HG02678 (cell line): ENCODE data around the gene GARIN5A.

Source experiments
- ATAC-seq: cut with Tn5 transposase; IDR thresholded peaks from one replicate; pipeline ENCODE4 v1.9.1; 2021; ENCODE audit warnings: mild to moderate bottlenecking, moderate library complexity; ENCODE audit not compliant: unreplicated experiment

The GARIN5A gene

DNA sequence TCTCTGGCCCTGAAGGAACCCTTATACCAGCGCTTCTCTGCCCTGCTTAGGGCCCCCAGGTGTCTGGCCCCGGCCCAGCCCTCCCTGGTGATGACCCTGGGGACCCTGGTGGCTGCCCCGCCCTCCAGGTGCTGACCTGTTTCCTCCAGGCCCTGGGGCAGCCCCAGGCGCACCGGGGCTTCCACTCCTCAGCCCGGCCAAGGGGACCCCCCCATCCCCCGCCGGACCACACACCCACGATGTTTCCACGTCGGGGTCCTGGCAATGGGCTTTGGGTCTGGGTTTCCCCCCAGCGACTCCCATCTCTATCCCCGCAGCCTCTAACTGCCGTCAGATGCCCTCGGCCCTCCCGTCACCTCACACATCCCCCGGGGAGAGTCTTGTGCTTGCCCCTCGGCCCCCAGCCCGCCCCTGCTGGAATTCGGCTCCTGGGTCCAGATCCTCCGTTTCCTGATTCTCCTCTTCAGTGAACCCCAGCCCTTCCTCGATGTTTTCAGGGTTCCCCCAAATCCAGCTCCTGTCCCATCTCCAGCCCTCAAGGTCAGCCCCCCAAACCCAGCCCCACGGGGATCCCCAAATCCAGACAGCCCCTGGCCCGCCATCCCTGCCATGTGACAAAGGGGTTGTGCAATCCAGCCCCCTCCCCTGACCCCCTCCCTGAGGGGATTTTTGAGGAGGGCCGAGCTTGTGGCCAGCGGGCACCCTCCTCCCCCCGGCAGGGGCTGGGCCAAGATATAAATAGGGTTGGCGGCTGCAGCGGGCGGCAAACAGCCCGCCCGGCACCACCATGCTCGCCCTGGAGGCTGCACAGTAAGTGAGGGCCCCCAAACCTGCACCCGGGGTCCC lies 58.2 kb downstream of the GARIN5A start, which contains the start of gene SPIB:
Gene SPIB, plus strand, starts transcription at position 763 of the 846 bp plus-strand sequence. Its CDS starts 25 bp downstream, at position 788.
- ATAC-seq = no peak

GRCh38 chr19:50417111-50418081 lies 59.3 kb downstream of the GARIN5A start:
- ATAC-seq = no peak
